Measurements from ENCODE around the gene TMED1.
A peak's percentile ranks its signal among the peaks of the same experiment; 100 is the strongest.

TMED1 gene

DNA sequence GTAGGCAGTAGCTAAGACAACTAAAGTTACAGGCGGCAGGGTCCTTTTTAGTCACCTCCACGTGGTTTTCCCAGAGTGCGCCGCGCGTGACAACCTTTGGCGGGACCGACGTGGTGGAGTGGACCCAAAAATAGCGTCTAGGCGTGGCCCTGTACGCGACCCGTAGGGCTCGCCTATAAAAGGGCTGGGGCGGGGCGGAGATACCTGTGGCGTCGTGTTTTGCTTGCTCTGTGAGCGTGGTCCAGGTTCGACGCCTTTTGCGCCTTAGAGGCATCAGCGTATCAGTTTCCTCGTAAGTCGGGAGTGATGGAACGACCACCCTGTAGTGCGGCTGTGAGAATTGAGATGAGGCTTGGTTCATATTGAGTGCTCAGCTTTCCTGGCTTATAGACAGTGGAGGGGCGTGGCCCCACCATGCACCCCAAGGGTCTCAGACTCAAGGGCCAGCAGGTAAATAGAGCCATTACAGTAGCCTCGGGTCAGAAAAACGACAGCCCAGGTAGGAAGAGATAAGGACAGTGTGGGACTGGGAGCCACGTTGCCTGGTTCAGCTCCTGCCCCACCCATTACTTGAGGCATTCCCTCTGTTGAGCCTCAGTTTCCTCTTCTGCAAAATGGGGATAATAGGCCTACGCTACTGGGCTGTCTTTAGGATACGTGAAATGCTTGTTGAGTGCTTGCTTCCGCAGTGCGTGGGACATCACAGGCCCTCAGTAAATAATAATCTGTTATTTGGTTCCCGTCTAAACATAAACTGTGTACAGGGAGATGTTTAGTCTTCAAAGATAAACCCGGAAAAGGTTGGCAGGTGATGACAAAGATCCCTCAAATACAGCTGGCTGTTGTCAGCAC is 693 bp upstream of the TMED1 start:
- DNase-seq (ENCODE audit: low read depth): peak; percentile 81
- TF ChIP-seq, protein P1, sequence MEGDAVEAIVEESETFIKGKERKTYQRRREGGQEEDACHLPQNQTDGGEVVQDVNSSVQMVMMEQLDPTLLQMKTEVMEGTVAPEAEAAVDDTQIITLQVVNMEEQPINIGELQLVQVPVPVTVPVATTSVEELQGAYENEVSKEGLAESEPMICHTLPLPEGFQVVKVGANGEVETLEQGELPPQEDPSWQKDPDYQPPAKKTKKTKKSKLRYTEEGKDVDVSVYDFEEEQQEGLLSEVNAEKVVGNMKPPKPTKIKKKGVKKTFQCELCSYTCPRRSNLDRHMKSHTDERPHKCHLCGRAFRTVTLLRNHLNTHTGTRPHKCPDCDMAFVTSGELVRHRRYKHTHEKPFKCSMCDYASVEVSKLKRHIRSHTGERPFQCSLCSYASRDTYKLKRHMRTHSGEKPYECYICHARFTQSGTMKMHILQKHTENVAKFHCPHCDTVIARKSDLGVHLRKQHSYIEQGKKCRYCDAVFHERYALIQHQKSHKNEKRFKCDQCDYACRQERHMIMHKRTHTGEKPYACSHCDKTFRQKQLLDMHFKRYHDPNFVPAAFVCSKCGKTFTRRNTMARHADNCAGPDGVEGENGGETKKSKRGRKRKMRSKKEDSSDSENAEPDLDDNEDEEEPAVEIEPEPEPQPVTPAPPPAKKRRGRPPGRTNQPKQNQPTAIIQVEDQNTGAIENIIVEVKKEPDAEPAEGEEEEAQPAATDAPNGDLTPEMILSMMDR (conservative IDR thresholded peaks at IDR 0.05; ENCODE audit: low read length): no peak
- peak overlapping the region; percentile 79 for H3K4me3 ChIP-seq (ENCODE audit: low read length)

DNA sequence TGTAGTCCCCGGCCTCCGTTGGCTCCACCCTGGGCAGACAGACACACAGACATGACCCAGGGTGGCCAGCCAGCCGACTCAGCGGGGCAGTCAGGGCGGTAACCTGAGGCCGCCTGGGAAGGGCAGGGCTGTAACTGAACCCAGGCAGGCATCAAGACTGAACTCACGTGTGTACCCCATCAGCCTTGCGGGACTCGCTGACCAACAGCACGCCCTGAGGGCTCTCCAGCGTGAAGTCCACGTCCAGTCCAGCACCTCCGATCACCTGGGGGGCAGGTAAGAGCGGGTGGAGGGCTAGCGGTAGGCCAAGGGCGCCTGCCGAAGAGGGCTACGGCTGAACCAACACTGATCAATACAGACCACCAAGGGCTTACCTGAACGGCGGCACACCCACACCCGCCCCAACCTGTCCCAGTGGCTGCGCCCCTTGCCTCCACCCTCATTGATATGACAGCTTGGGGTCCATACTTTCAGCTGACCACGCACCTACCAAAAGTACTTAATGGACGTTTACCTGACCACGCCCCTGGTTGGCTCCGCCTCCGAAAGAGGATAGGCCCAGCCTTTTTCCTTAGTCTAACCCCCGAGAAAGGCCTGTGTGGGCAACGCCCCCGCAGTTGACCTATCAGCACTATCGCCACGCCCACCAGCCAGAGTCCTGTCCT is 791 bp downstream of the TMED1 start:
- H3K4me3 ChIP-seq (ENCODE audit: low read length): peak overlapping the region; percentile 59
- no peak for DNase-seq (ENCODE audit: low read depth)
- TF ChIP-seq, protein P1 (conservative IDR thresholded peaks at IDR 0.05; ENCODE audit: low read length): no peak

DNA sequence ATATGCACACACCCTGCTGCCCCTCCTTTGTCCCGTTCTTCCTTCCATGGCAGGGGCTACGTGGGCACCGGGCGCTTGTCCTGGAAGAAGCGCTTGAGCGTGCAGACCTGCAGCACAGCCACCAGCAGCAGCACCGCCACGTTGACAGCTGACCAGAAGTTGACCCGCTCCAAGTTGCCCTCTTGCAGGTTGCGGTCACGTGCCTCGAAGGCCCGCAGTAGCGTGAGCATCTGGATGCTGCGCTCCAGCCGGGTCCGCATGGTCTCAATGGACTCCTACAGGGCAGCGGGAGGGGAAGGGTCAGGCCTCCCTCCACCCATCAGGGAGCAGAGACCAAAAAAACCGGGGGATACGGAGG is 3.1 kb downstream of the TMED1 start:
- TF ChIP-seq, protein P1 (conservative IDR thresholded peaks at IDR 0.05; ENCODE audit: low read length): no peak
- H3K4me3 ChIP-seq (ENCODE audit: low read length): no peak overlapping the region
- DNase-seq (ENCODE audit: low read depth): no peak

DNA sequence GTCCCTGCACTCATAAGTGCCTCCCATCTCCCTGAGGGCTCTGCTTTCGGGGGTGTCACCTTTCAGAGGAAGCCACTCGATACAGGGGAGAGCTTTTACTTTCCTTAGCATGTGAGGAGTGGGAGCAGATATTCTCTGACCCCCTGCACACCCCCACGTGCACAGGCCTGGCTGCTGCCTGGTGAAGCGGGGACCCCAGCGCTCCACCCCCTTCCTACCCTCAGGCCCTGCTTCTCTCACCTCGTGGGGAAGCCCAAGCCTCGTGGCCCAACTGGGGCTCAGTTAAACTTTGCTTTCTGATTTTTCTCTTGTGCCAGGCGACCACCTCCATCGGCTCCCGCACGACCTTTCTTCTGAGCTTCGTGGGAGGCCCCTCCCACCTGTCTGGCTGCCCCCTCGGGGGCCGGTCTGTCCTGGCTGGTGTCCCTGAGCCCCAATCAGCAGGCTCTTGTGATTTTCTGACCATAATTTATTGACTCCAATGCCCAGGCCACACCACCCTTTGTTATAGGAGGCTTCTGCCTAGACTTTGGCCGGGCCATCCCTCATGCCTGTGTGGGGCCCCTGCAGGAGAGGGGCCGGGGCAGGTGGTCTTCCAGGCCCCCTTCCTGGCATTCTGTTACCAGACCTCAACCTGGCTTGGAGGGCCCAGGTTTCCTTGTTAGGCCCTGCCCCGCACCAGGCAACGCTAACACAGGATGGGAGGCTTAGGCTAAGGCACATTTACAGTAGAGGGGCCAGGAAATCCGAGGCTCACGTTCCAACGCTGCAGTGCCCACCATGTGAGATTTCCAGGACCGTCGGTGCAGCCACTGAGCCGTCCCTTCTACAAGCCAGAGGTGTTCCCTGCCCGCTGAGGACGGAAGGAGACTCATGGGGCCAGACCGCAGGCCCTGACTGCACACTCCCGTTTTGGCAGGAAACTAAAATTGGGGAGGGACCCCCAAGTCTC is 3.7 kb downstream of the TMED1 start:
- TF ChIP-seq, protein P1 (conservative IDR thresholded peaks at IDR 0.05; ENCODE audit: low read length): no peak
- no peak for DNase-seq (ENCODE audit: low read depth)

DNA sequence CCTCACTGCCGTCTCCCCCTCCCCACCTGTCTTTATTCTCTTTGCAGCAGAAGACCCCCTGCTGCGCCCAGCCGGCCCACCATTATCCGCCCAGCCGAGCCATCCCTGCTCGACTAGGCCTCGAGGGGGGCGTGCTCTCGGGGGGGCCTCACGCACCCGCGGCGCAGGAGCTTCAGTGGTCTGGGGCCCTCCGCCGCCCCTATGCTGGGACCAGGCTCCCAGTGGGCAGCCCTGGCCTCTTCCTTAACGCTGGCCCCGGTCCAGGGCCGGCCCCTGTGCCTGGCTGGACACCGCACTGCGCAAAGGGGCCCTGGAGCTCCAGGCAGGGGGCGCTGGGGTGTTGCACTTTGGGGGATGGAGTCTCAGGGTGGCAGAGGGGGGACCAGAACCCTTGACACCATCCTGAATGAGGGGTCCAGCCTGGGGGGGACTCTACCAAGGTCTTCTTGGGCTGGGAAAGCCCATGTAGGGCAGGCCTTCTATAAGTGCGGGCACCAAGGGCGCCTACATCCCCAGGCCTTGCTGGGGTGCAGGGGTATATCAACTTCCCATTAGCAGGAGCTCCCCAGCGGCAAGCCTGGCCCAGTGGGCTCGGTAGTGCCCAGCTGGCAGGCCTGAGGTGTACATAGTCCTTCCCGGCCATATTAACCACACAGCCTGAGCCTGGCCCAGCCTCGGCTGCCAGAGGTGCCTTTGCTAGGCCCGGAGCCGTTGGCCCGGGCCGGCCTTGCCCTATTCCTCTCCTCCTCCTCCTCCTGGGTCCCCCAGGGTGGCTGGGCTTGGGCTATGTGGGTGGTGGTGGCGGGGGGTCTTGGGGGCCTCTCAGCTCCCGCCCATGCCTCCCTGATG is 4.9 kb downstream of the TMED1 start:
- no peak for DNase-seq (ENCODE audit: low read depth)
- TF ChIP-seq, protein P1 (conservative IDR thresholded peaks at IDR 0.05; ENCODE audit: low read length): no peak
- no peak overlapping the region for H3K4me3 ChIP-seq (ENCODE audit: low read length)

More for the DNA sequence above, 3.7 kb downstream of the TMED1 start:
- no peak overlapping the region for H3K4me3 ChIP-seq (ENCODE audit: low read length)

DNA sequence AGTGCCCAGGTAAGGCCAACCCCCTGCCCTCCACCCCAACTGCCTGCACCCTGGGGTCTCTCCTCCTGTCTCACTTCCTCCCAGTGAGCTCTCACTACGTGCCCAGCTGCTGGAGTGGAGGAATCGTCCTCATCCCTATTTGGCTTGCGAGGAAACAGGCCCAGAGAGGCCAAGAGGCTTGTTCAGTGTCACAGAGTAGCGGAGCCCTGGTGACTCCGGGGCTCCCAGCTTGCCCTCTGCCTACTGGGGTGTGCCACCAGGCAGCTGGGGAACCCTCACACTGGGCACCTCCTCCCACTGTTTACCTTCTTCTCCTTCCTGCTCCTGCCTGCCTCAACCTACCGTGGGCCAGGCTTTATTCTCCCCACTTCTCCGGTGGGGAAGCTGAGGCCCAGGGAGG is 5.6 kb downstream of the TMED1 start:
- no peak overlapping the region for H3K4me3 ChIP-seq (ENCODE audit: low read length)
- no peak for DNase-seq (ENCODE audit: low read depth)
- TF ChIP-seq, protein P1 (conservative IDR thresholded peaks at IDR 0.05; ENCODE audit: low read length): no peak

All from AG10803 (cell line).